Hindlimb muscle (tissue), 1 donor: ENCODE measurements around the gene TTC6. TPM values are rescaled to one million over a fixed set of nuclear protein-coding genes. Genes with fewer than 3 reads are reported as not detected.

ENCODE experiments used
- DNase-seq: peaks from one replicate; pipeline ENCODE4 v3.0.0-alpha.2; 2013
- polyA plus RNA-seq: library from polyadenylated mRNA; unstranded; fragments of 120-200 nt; gene quantifications from one replicate; pipeline ENCODE4 v1.2.1, GENCODE V29; 2013; ENCODE audit not compliant: insufficient read length

Gene TTC6
- polyA plus RNA-seq, 1 donor: 0.36 TPM

DNA sequence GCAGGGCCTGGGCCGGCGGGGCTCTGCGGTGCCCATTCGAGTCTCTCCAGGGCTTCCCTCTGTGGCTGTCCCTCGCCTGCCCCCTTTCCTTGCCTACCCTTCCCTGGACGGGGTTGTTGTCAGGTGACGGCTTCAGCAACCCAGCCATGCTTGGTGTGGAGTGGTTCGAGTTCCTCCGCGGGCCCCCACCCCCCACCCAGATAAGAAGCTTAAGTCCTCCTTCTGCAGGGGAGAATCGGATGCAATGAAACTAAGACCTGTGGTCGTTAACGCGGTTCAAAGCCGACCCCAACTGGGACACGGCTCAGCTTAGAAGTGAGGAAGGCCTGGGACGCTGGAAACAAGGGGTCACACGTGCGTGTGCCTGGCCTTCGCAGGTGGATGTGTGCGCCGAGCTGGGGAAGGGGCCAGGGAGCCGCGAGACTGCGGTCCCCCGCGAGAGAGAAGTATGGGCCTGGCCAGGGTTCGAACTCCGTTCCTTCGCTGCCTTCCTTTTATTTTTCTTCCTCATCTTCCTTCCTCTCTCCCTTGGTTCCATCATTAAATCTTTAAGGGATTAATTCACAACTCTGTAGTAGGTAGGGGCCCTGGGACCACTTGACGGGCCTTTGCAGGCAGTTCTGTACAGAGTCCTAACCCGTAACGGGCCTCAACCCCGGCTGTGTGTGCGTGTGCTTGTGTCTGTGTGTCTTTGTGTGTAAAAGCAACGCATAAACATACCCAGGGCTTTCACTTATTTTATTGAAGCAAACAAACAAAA is 3.5 kb downstream of the TTC6 start:
- no peak for DNase-seq

DNA sequence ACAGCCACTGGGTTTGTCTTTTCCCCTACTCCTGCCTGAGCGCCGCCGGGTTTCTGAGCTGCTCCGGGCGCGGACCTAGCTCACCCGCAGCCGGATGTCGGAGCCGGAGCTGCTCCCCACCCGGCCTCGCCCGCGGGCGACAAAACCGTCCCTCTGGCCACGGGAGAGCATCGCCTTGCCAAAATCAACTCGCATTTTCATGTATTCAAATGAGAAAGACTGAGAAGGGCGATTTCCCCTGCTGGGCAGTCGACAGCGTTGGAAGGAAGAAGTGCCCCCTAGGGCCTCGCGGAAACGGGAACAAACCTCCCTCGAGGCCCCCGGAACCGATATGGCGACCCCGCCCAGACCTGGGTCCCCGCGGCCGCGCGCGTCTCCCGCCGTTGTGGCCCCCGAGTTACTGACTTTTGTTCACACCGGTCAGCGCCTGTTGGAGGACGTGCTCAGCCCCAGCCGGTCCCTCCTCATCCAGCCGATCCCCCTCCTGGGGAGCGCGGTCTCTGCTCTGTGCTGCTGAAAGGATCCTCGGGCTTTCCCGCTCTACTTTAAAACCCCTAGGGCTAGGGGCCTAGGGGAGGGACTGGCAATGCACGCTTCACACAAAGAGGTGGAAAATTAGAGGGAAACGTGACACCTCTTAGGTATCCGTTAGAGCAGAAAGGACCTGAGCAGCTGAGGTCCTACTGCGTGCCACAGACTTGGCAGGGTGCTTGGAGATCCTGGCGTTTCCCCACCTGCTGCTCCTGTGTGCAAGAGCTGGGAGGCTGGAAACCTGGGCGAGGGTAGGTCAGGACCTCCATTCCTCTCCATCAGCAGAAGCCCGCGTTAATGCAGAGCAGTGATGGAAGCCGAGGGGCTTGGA is 4.3 kb downstream of the TTC6 start:
- DNase-seq: no peak

DNA sequence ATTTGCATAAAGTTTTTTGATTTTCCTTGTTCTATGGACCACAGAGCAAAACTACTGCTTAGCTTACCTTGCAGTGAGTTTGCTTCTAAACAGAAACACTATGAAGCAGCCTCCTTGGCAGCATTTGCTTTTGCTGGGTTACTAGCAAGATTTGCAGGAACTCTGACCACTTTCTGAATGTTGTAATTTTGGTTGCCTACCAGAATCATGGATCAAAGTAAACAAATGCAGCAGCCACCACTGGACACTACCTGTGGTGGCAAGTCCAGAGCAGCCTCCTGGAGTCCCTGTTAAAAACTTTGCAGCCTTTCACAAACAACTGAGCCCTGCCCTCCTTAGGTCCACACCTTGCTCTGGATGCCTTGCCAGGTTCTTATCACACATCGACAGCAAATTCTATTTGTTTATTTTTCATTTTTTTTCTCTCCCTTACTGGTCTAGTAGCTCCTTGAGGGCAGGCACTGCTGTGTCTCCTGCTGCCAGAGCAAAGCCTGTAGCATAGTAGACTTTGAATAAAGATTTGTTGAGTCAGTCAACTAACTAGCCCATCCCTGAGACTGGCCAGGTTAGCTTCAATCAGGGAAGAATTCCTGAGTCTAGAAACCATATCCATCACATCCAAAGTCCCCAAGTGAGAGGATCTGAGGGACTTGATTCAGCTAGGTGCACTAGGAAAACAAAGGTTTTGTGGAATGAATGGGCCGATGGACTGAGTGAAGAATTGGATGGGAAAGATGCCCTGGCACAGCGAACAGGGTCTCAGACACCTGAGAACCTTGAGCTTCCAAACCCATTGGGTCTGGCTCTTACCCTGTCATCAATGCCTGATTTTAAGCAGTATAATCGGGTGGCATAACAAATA is 5.7 kb downstream of the TTC6 start:
- no peak for DNase-seq

DNA sequence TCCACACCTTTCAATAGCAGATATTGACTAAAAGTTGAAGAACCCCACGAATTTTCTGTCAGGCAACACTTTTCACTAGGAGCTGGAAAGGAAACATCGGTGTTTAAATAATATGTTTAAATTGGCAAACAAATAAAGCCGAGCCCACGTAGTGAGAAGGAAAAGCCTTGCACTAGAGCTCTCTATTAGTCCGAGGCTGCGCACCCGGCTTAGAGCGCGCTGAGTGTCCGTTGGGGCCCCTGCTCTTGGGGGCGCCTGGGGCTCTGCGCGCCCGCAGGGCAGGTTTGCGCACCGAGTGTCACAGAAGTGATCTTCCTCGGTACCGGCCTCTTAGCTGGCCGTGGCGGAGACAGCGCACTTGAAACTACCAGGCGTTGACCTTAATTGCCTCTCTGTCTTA is 6.4 kb downstream of the TTC6 start:
- no peak for DNase-seq

GRCh38 chr14:37602605-37603453 is 7.4 kb downstream of the TTC6 start:
- DNase-seq: no peak

DNA sequence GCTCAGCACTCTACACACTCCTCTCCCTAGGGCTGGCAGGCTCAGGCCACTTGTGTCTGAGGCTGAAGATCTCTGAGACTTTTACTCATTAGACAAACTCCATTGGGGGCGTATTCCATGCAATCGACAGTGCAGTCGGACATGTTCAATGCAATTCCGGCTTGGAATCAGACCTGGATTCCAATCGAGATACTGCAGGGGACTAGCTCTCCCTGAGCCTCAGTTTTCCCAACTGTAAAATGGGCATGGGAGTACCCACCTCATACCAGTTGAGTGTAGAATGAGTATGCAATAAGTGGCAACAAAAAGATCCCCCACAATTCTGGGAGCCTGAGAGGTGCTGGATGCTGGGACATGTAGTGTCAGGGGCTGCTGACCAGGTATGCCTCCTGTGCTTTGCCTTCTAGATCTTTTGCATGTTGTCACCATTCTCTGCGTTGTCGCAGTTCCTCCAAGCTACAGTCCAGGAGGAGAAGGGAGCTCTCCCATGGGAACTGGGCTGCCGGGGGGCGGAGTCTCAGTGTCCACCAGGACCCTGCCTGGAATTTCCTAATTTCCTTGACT is 8.3 kb downstream of the TTC6 start:
- DNase-seq: no peak

DNA sequence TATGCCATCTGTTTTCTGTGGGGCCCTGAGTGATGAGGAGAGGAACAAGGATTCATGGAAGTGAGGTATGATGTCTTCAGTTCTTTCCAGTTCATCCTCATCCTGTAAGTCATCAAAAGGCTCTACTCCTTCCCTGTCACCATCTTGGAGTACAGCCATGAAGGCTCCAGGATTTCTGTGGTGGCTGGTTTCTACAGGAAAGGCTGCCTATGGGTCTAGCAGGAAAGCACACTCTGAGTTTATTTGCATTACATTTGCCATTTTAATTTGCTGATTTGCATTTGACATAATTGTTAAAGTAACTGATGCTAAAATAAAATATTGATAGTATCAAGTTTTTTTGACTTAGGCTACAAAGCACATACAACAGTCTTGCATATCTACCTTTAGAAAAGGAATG is 11.2 kb downstream of the TTC6 start:
- DNase-seq: no peak

DNA sequence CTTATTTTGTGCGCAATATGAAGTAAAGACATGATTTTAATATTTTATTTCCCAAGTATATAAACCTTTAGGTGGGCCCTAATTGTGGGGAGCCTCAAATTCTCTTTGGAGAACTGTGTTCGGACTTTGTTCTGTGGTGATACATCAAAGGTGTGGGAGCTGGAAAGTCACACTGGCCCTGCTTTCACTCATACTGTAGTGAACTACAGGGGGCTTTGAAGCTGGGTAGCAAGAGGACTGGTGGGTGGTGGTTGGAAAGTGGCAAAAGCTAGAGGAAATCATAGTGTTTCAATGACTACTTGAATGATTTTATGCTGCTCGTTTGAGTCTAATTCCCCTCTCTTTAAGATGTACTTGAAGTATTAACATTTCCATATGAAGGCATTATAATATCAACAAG is 13.2 kb downstream of the TTC6 start:
- no peak for DNase-seq

- DNase-seq: no peak
Measured at GRCh38 chr14:37610945-37611523, 15.6 kb downstream of the TTC6 start.

DNA sequence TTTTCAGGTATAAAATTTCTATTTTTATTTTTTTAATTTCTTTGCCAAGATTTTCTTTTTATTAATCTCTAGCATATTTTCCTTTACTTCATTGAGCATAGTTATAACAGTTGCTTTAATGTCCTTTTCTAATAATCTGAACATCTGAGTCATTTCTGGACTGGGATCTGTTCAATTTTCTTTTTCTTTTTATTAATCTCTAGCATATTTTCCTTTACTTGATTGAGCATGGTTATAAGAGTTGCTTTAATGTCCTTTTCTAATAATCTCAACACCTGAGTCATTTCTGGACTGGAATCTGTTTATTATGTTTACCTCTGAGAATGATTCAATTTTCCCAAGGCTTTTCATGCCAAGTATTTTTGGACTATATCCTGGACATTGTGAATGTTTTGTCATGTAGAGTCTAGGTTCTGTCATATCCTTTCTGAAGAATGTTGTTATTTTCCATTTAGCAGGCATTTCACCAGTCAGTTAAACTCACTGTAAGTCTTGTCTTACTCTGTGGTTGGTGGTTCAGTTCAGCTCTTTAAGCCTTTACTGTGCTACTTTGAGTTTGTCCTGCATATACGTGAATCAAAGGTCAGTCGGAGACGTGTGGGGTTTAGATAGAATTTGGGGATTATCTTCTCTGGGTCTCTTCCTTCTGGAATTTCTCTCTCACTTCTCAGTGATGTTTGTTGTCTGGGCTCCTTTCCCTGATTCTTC is 20.3 kb downstream of the TTC6 start:
- no peak for DNase-seq

DNA sequence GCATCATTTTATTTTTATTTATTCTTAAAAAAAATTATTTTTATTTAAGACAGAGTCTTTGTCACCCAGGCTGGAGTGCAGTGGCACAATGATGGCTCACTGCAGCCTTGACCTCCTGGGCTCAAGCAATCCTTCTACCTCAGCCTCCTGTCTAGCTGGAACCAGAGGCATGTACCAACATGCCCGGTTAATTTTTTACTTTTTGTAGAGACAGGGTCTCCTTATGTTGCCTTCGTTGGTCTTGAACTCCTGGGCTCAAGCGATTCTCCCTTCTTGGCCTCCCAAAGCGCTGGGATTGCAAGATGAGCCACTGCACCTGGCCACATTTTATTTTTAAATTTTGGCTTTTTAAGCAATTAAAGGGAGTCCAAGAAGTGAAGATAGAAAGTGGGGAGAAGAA is 21.4 kb downstream of the TTC6 start:
- no peak for DNase-seq

GRCh38 chr14:37617864-37618365 is 22.5 kb downstream of the TTC6 start:
- DNase-seq: no peak

DNA sequence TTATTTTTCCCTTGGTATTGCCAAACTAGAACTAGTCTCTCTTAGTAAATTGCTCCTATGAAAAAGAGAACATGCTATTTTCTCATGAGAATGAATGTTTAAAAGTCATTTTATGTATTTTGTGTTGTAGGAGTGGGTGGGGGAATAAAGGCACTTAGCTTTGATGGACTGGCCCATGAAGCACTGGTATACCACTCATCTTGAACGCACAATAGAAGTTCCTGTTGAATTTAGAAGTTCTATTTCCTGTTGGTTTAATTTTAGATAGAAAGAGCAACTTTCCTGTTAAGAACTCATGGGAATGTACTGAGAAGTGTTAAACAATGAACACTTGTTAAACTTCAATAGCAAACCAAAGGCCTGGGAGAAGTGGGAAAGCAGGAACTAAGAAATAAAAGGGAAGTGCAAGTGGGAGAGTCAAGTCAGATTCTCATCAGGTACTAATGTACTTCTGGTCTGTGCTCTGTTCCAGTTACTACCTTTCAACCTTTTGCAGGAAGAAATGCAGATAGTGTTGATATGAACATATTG is 23.1 kb downstream of the TTC6 start:
- no peak for DNase-seq

DNA sequence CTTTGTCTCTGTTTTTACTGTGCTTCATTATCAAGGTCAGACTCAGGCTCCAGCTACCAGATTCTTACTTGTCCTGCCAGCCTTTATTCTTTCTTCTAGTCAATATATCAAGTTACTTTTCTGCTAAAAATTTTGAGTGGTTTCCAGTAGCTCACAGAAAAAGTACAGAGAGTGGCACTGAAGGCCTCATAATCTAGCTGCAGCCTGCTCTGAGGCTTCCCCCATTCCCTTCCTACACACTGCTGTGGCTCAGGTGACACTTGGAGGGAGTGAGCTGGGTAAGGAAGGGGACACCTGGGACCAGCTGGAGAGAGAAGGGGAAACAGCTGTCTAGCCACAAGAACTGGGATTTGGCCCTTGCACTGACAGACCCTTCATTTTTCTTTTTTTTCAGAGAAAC is 25.4 kb downstream of the TTC6 start:
- DNase-seq: no peak

DNA sequence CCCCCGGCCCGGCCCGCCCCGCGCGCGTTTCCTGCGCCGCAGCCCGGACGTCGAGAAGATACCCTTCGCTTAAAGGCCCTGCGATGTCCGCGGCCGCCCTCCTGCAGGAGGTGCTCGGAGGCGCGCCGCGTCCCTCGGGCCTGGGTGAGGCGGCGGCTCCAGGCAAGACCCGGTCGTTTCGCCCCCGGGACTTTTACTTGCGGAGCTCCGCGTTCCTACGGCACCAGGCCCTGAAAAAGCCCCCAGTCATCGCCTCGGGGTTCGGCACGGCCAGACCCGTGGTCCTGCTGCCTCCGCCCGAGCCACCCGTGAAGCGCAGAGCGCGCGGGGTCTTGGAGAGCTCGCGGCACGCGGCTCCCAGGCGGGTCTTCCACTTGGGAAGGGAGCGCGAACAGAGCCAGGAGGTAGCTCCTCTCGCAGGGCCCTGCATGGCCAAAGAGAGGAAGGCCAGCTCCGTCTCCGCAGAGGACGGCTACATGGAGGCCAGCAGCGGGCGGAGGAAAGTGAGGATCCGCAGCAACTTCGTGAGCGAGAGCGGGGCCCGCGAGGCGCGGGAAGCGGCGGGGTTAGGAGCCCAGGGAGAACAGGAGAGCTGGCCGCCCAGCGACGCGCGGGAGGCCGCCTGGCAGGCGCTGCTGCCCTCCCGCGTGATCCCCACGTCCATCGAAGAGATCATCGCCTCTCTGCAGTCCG is 26.9 kb downstream of the TTC6 start:
- DNase-seq: no peak

DNA sequence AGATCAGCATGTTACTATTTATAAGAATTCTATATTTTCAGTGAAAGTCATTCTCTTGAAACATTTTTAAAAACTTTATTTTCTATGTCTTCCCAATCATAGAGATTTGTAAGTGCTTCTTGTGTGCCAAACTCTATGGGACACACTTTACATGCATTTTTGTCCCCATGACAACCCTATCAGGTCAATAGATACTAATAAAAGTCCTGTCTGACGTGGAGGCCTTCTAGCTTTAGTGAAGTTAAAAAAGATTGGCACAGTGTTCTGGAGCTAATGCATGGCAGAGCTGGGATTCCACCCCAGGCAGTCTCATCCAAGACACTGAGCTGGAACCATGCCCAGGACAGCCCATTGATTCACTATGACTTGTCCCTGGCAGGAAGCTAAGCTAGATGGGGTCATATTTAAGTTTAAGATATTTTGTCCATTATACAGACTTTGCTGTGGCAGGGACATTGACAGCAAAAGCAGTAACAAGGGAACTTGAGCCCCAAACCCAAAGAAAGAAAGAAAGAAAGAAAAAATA is 28.1 kb downstream of the TTC6 start:
- DNase-seq: no peak

GRCh38 chr14:37623971-37624370 is 28.5 kb downstream of the TTC6 start:
- no peak for DNase-seq

GRCh38 chr14:37625597-37626595 is 30.5 kb downstream of the TTC6 start:
- no peak for DNase-seq
